ENCODE data around the gene CENPE.

DNA sequence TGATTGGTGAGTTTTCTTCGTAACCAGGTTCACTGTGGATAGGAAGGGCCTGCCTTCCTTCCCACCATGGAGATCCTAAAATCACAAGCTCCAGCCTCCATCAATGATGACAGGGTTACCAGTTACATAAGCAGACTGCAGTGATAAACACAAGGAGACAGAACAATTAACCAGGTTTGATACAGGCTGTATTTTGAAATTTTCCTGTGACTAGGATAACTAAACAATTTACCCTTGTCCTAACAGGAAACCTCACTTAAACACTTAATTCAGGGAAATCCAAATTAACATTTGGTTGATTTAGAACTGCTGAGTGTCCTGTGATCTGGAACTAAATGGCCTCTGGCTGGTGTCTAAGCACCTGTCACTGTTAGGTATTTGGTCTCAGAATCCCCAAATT lies 118.5 kb downstream of the CENPE start:
- TF ChIP-seq, protein P1, sequence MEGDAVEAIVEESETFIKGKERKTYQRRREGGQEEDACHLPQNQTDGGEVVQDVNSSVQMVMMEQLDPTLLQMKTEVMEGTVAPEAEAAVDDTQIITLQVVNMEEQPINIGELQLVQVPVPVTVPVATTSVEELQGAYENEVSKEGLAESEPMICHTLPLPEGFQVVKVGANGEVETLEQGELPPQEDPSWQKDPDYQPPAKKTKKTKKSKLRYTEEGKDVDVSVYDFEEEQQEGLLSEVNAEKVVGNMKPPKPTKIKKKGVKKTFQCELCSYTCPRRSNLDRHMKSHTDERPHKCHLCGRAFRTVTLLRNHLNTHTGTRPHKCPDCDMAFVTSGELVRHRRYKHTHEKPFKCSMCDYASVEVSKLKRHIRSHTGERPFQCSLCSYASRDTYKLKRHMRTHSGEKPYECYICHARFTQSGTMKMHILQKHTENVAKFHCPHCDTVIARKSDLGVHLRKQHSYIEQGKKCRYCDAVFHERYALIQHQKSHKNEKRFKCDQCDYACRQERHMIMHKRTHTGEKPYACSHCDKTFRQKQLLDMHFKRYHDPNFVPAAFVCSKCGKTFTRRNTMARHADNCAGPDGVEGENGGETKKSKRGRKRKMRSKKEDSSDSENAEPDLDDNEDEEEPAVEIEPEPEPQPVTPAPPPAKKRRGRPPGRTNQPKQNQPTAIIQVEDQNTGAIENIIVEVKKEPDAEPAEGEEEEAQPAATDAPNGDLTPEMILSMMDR (IDR thresholded peaks at IDR 0.05 in 8 of 11, conservative IDR thresholded peaks at IDR 0.05 in 3 of 11) = no peak
- no peak for TF ChIP-seq POLR2A (IDR thresholded peaks at IDR 0.05)
